ENCODE data around the gene ETS2. TPM values are rescaled to one million over a fixed set of nuclear protein-coding genes. Genes with fewer than 3 reads are reported as not detected.

ETS2 gene
- total RNA-seq, 1 experiment from 2014 or later = 127 TPM

- peaks cover 12% of the 10 kb centered on the region for H3F3A ChIP-seq (ENCODE audit: low read length, unreplicated experiment)
- CTCF ChIA-PET = no interaction called here
- TF ChIP-seq EZH2 (IDR thresholded peaks at IDR 0.05; ENCODE audit: low read length, unreplicated experiment) = no peak
- no peak for TF ChIP-seq EZH2phosphoT487 (IDR thresholded peaks at IDR 0.05; ENCODE audit: borderline replicate concordance, low read length)
- no peak for TF ChIP-seq CTCF (conservative IDR thresholded peaks at IDR 0.05; ENCODE audit: low read depth, low read length)
- H2AFZ ChIP-seq (ENCODE audit: low read length) = no peak overlapping the region
- no peaks in the 10 kb centered on the region for H3K9me2 ChIP-seq (replicated peaks; ENCODE audit: low read length)
- H4K20me1 ChIP-seq (ENCODE audit: low read length) = no peaks in the 10 kb centered on the region
- H3K9me3 ChIP-seq (ENCODE audit: low read length) = no peaks in the 10 kb centered on the region
- H3K4me3 ChIP-seq (ENCODE audit: low read length) = no peak overlapping the region
- BruUV-seq (replicated peaks) = no TSS peak
- POLR2A ChIA-PET (ENCODE audit: unreplicated experiment) = no interaction called here
- peaks cover 38% of the 10 kb centered on the region for H3K4me1 ChIP-seq (ENCODE audit: insufficient read depth, low read length)
- no peaks in the 10 kb centered on the region for H3K27me3 ChIP-seq (ENCODE audit: low read length)
- H3K79me2 ChIP-seq (ENCODE audit: low read length) = no peaks in the 10 kb centered on the region
- DNase-seq (no peak), ATAC-seq (no peak)
- peak overlapping the region; percentile 66; the same call in 1 of the 2 replicates for H3K4me2 ChIP-seq (ENCODE audit: low read length)
- intact Hi-C loops (cut with micrococcal nuclease) = no loop called here
- no peaks in the 10 kb centered on the region for H3K36me3 ChIP-seq (ENCODE audit: low read depth, low read length)
- peak overlapping the region; percentile 58 for H3K9ac ChIP-seq (ENCODE audit: low read length)
- peak overlapping the region; percentile 85 for H3K27ac ChIP-seq (ENCODE audit: low read length)
Observed at GRCh38 chr21:38840456-38841300, 34.9 kb downstream of the ETS2 start.

GRCh38 chr21:38841472-38841871, 35.7 kb downstream of the ETS2 start:
- H3K4me2 ChIP-seq (ENCODE audit: low read length) = no peak overlapping the region
- no peak overlapping the region for H3K9ac ChIP-seq (ENCODE audit: low read length)
- H3K9me2 ChIP-seq (replicated peaks; ENCODE audit: low read length) = no peaks in the 10 kb centered on the region
- H3K36me3 ChIP-seq (ENCODE audit: low read depth, low read length) = no peaks in the 10 kb centered on the region
- no peaks in the 10 kb centered on the region for H3K27me3 ChIP-seq (ENCODE audit: low read length)
- no peak overlapping the region for H3K27ac ChIP-seq (ENCODE audit: low read length)
- no peak overlapping the region for H2AFZ ChIP-seq (ENCODE audit: low read length)
- TF ChIP-seq CTCF (conservative IDR thresholded peaks at IDR 0.05; ENCODE audit: low read depth, low read length) = no peak
- TF ChIP-seq EZH2phosphoT487 (IDR thresholded peaks at IDR 0.05; ENCODE audit: borderline replicate concordance, low read length) = no peak
- TF ChIP-seq EZH2 (IDR thresholded peaks at IDR 0.05; ENCODE audit: low read length, unreplicated experiment) = no peak
- no peak for DNase-seq
- peaks cover 12% of the 10 kb centered on the region for H3F3A ChIP-seq (ENCODE audit: low read length, unreplicated experiment)
- H3K4me3 ChIP-seq (ENCODE audit: low read length) = no peak overlapping the region
- no peak for ATAC-seq
- no peaks in the 10 kb centered on the region for H4K20me1 ChIP-seq (ENCODE audit: low read length)
- H3K79me2 ChIP-seq (ENCODE audit: low read length) = no peaks in the 10 kb centered on the region
- ChIA-PET CTCF (no interaction called here), POLR2A (ENCODE audit: unreplicated experiment) (no interaction called here)
- no TSS peak for BruUV-seq (replicated peaks)
- intact Hi-C loops (cut with micrococcal nuclease) = no loop called here
- H3K9me3 ChIP-seq (ENCODE audit: low read length) = no peaks in the 10 kb centered on the region
- peaks cover 38% of the 10 kb centered on the region for H3K4me1 ChIP-seq (ENCODE audit: insufficient read depth, low read length)

GRCh38 chr21:38842079-38842478, 36.4 kb downstream of the ETS2 start:
- H3K4me3 ChIP-seq (ENCODE audit: low read length) = no peak overlapping the region
- peaks cover 38% of the 10 kb centered on the region for H3K4me1 ChIP-seq (ENCODE audit: insufficient read depth, low read length)
- H3F3A ChIP-seq (ENCODE audit: low read length, unreplicated experiment) = peaks cover 12% of the 10 kb centered on the region
- no peak overlapping the region for H3K27ac ChIP-seq (ENCODE audit: low read length)
- CTCF ChIA-PET = no interaction called here
- H3K79me2 ChIP-seq (ENCODE audit: low read length) = no peaks in the 10 kb centered on the region
- no peaks in the 10 kb centered on the region for H4K20me1 ChIP-seq (ENCODE audit: low read length)
- no peak for ATAC-seq
- no peaks in the 10 kb centered on the region for H3K9me3 ChIP-seq (ENCODE audit: low read length)
- intact Hi-C loops (cut with micrococcal nuclease) = no loop called here
- no TSS peak for BruUV-seq (replicated peaks)
- H3K4me2 ChIP-seq (ENCODE audit: low read length) = no peak overlapping the region
- POLR2A ChIA-PET (ENCODE audit: unreplicated experiment) = no interaction called here
- no peak for DNase-seq
- no peaks in the 10 kb centered on the region for H3K36me3 ChIP-seq (ENCODE audit: low read depth, low read length)
- no peak overlapping the region for H2AFZ ChIP-seq (ENCODE audit: low read length)
- no peaks in the 10 kb centered on the region for H3K27me3 ChIP-seq (ENCODE audit: low read length)
- TF ChIP-seq EZH2 (IDR thresholded peaks at IDR 0.05; ENCODE audit: low read length, unreplicated experiment) = no peak
- H3K9me2 ChIP-seq (replicated peaks; ENCODE audit: low read length) = no peaks in the 10 kb centered on the region
- H3K9ac ChIP-seq (ENCODE audit: low read length) = no peak overlapping the region
